AG20443 (cell line): ENCODE measurements around the gene TPRX1.
"Not testable (repeated sequence)": the region's sequence is repeated elsewhere in the genome, so short reads cannot be mapped to it uniquely, and the experiment has no call there.

Experiments
- DNase-seq: peaks from one replicate; pipeline ENCODE4 v3.0.0; 2012; ENCODE audit warnings: low spot score, mixed read lengths

Gene TPRX1

DNA sequence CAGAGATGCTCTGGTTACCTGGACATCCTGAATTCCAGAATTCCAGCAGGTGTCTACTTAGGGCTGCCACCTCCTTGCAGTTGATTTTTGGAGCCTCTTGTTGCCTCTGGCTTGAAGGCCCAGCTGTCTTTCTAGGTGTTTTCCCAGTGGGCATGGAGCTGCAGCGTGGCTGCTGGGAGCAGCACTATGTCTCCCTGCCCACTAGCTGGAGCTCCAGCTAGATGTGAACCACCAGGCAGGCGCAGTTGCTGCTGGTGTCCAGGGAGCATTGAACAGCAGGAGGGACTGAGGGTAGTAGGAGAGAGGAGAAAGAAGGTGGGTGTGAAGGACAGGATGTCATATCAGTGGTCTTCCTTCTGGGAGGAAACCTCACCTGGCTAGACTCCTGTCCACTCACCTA lies 35.7 kb downstream of the TPRX1 start:
- DNase-seq = no peak

DNA sequence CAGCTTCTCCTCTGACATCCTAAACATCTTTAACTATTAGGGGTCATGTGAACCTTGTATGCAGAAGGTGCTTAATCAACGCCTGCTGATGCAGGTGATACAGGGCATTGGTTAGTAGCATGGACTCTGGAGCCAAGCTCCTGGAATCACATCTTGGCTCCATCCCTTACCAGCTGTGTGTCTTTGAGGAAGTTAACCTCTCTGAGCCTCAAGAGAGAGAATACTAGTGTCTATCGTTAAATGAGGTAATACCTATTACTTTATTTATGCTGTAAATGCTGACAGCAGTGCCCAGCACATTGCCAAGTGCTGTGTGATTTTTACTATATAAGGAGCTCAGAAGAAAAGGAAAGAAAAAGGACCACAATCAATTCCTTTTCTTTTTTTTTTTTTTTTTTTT lies 37.0 kb downstream of the TPRX1 start:
- no peak for DNase-seq

DNA sequence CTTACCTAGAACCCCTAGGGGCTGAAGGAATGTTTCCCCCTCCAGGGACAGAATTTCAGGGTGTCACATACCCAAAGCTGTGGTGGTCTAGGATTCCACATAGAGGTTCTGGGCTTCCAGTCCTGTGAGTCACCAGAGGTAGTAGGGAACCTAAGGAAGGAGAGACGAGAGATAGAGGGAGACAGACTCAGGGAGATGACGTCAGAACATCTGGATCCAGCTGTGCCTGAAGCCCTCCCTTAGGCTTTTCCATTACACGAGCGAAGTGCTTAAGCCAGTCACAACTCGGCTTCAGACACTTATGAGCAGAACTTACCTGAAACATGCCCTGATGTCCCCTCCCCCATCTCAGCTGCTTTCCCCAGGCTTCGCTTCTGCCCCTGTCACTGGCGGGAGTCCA lies 37.7 kb downstream of the TPRX1 start:
- DNase-seq = no peak

DNA sequence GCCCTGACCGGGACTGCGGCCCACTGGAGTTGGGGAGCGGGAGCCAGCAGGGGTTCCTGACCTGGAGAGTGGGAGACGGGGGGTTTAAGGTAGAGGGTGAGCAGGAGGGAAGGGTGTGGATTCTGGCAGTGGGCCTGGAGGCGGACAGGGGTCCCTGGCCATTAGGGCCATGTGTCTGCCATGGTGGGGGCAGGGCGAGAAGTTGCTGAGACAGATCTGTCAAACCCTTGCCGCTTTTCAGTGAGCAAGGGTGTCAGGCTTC lies 38.1 kb downstream of the TPRX1 start:
- no peak for DNase-seq

DNA sequence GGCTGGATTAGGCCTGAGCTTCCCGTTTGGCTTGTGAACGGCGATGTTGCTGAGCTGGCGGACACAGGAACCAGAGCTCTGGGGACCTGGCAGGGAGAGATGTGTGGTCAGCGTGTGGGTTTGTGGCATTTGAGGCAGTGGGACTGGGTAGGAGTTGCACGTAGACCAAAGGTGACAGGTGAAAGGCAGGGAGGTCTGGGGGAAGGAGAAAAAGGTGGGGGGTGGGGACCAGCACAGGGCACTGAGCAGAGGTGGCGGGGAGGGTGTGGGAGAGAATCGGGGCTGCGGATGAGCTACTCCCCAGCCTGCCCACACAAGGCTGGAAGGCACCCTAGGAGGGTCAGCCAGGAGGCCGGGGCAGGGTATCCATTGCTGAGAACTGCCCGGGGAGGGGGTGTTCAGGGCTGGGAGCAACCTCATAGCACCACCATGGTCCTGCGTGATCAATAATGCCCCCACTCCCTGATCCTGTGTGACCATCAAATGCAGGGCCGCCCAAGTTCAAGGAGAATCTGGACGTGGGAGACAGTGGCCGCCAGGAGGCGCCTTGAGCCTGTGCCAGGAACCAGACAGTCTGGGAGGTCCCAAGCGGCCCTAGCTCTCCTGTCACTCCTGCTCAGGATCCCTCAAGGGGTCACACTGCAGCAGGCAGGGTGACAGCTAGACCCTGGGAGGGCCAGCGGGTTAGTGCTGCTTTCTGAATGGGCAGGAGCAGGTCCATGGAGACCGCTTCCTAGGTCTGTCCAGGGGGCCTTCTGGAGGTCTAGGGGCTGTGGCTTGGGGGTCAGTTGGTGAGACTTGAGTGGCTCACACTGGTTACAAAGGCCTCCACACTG lies 38.6 kb downstream of the TPRX1 start:
- peak; percentile 76 for DNase-seq

DNA sequence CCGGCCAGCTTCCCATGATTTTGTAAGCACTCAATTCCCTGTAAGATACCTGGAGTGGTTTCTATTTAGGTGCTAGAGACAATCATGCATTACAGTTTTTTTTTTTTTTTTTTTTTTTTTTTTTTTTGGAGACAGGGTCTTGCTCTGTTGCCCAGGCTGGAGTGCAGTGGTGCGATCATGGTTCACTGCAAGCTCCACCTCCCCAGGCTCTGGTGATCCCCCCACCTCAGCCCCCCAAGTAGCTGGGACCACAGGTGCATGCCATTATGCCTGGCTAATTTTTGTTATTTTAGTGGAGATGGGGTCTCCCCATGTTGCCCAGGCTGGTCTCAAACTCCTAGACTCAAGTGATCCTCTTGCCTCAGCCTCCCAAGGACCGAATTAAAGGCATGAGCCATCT lies 39.6 kb downstream of the TPRX1 start:
- not testable (repeated sequence) for DNase-seq

DNA sequence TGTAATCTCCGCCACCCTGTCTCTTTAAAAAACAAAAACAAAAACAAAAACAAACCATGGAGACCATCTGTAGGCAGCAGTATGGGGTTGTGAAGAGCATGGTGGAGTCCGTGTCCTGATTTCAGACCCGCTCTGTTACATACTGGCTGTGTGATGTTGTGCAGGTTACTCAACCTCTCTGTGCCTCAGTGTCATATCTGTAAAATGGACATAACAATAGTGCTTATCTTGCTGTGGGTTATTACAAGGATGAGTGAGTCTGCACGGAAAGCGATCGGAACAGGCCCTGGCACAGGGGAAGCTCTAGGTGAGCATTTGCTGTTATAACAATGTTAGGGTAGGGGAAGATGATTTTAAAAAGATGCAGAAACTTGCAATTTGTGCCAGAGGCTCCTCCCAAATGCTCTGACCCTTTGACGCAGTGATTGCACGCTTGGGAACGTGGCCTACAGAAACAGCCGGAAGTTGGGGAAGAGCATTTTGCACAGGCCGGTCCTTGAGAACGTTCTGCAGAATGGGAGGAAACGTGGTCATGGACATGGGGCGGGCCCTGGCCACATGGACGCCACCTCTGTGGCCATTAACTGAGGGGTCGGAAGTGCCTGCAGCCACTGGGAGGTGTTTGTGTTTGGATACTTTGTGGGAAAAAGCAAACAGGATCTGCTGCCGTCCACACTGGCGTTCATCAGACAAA lies 41.6 kb downstream of the TPRX1 start:
- DNase-seq = no peak

DNA sequence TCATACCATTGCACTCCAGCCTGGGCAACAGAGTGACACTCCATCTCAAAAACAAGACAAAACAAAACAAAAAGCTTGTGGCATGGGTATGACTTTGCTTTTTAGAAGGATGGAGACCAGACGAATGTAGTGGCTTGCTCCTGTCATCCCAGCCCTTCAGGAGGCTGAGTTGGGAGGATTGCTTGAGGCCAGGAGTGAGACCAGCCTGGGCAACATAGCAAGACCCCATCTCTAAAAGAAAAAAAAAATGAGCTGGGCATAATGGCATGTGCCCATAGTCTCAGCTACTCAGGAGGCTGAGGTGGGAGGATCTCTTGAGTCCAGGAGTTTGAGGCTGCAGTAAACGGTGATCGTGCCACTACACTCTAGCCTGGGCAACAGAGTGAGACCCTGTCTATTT lies 42.2 kb downstream of the TPRX1 start:
- no peak for DNase-seq

DNA sequence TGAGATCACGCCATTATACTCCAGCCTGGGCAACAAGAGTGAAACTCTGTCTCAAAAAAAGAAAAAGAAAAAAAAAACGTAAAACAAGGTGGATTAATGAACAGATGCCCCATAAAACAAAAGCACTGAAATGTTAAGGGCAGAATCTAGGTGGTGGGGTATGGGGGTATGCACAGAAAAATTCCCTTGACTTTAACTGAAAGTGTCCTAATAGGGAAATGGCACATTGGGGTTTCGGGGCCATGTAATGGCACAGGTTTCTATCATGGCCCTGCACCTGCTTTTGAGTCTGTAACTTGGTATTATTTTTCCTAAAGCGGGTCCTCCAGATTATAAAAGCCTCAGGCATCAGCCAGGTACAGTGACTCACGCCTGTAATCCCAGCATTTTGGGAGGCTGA lies 42.8 kb downstream of the TPRX1 start:
- no peak for DNase-seq

DNA sequence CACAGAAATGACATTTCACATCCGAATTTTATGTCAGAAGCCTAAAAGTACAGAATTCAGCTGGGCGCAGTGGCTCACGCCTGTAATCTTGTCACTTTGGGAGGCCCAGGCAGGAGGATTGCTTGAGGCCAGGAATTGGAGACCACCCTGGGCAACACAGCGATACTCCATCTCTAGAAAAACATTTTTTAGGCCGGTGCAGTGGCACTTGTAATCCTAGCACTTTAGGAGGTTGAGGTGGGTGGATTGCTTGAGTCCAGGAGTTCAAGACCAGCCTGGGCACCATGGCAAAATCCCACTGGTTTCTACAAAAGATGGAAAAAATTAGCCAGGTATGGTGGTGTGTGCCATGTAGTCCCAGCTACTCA lies 43.7 kb downstream of the TPRX1 start:
- DNase-seq = no peak

DNA sequence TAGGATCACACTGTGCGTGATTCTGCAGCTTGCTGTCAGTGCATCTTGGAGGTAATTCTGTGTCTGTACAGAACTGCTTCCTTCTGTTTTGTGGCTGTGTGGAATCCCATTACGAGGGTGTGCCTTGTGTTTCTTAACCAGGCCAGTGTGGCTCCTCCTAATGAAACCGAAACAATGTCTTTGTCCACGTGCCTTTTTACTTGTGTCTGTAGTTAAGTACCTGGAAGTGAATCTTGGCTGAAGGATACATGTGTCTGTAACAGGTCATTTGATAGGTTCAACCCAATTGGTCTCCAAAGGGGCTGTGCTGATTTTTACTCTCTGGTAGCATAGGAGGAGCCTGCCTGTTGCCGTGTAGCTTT lies 45.9 kb downstream of the TPRX1 start:
- DNase-seq = no peak

DNA sequence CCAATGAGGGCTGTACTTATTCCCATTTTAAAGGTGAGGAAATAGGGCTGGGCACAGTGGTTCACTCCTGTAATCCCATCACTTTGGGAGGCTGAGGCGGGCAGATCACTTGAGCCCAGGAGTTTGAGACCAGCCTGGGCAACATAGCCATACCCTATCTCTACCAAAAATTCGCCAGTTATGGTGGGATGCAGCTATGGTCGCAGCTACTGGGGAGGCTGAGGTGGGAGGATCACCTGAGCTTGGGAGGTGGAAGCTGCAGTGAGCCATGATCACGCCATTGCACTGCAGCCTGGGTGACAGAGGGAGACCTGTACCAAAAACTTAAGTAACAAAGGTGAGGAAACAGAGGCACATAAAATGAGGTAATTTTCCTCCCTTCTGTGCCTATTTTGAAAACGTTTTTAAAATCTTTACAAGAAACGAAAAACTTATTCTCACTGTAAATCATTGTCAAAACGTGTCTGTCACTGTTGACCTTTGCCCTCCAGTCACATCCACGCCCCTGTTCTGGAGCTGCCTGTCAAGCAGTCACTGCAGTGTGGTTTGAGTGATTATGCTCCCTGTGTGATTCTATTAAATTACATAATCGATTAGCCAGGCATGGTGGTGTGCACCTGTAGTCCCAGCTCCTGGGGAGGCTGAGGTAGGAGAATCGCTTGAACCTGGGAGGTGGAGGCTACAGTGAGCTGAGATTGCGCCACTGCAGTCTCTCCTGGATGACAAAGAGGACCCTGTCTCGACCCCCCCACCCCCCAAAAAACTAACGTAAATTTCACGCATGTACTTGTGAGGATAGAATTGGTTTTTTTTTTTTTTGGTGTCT lies 46.5 kb downstream of the TPRX1 start:
- DNase-seq = no peak

DNA sequence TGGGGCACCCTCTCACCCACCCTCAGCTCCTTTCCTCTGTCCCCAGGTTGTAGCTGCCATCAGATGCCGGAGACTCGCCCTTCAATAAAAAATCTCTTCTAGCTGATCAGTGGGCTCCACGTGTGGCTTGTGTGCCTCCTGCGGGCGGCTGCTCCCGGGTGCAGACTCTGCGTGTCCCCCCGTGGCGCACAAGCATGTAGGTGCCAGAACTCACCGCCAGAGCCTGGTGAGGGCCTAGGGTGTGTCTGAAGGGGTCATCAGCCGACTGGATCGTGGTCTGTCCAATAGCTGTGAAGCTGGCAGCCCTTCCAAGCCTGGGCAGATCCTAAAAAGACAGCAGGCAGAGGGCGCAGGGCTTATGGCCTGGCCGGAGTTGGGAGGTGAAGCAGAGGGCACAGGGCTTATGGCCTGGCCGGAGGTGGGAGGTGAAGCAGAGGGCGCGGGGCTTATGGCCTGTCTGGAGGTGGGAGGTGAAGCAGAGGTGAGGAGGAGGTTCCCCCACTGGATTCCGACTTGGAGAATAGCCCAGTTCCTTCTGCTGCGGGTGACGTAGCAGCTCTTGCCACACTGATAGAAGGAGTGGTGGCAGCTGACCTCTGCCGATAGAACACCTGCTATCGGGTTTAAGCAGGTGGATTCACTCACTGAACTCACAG lies 47.3 kb downstream of the TPRX1 start:
- no peak for DNase-seq

DNA sequence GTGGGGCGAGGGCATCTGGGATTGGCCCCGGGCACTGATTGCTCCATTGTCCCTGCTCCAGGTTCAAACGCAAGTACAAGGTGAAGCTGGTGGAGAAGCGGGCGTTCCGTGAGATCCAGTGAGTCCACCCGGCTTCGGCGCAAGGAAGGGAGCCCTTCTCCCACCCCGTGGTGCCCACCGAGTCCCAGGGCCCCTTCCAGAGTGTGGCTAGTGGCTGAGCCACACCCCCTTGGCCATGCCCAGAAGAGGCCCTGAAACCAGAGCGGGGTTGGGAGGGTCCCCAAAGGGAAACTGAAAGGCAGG lies 47.8 kb downstream of the TPRX1 start:
- no peak for DNase-seq

DNA sequence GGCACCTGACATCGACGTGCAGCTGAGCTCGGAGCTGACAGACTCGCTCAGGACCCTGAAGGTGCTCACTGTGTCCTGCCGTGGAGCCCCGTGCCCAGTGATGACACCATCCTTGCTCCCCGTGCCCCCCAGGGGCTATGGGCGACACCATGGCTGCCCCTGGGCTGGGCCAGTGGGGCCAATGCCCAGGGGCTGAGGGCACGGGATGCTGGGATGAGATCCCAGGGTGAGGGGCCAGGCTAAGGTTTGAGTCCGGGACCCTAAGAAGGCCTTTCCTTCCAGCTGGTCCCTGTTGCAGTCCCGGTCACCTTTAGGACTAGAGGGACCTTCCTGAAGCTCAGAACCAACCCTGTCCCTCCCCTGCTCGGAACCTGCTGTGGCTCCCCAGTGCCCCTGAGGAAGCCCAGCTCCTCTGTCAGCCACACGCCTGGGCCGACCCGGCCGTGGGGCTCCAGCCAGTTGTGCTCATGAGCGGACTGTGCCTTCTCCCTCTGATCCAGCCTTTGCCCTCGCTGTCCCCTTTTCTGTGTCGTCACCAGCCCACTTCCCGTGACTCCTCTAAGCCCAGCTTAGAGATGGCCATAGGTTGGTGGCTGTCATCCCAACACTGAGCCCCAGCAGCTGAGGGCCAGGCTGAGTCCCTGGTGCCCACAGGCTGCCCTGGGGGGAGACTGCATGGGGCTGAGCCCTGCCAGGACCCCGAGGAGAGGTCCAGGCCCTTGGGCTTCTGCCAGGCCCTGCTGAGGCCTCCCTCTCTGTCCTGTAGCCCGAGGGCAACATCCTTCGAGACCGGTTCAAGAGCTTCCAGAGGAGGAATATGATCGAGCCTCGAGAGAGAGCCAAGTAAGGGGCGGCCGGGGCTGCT lies 48.4 kb downstream of the TPRX1 start:
- DNase-seq = no peak

DNA sequence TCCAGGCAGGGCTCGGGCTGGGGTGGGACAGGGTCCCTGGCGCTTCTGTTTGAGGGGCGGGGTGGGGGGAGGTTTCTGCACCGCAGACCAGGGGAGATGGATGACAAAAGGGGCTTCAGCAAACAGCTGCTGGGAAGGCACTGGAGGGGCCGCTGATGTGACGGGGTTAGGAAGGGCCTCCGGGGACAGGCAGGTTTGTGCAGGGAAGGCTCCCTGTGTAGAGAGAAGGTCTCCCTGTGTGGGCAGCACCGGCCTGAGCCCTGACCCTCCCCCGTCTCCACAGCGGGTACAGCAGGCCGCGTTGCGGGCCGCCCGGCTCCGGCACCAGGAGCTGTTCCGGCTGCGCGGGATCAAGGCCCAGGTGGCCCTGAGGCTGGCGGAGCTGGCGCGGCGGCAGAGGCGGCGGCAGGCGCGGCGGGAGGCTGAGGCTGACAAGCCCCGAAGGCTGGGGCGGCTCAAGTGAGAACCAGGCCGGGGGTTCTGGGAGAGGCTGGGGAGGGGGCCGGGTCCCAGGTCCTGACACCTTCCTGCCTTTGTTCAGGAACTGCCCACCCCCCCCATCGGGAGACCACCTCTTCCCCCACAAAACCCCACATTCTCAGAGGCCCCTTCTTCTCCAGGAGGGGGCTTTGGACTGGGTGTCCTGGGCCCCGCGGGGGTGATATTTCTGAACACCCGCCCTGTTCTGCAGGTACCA lies 49.1 kb downstream of the TPRX1 start:
- no peak for DNase-seq

DNA sequence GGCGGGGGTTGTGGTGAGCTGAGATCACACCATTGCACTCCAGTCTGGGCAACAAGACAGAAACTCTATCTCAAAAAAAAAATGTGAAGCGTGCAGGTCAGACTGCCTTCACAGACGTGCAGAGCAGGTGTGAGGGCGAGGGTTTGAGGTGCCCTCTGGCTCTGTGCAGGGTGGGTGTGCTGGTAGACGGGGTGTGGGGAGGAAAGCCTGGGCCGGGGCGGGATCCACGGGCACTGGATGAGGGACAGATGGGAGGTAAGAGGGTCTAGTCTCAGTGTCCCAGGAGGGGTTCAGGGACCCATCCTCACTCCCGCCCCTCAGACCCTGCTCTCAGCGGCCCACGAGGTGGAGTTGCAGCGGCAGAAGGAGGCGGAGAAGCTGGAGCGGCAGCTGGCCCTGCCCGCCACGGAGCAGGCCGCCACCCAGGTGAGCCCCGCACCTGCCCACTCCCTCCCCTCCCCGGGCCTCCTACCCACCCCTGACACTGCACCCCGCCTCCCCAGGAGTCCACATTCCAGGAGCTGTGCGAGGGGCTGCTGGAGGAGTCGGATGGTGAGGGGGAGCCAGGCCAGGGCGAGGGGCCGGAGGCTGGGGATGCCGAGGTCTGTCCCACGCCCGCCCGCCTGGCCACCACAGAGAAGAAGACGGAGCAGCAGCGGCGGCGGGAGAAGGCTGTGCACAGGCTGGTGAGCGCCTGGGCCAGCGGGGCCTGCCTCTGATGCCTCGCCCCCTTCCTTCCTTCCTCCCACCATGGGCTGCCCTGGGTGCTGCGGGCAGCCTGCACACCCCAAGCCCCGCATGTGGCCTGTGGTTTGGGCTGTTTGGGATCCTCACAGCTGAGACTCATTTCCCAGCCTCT lies 49.9 kb downstream of the TPRX1 start:
- no peak for DNase-seq

DNA sequence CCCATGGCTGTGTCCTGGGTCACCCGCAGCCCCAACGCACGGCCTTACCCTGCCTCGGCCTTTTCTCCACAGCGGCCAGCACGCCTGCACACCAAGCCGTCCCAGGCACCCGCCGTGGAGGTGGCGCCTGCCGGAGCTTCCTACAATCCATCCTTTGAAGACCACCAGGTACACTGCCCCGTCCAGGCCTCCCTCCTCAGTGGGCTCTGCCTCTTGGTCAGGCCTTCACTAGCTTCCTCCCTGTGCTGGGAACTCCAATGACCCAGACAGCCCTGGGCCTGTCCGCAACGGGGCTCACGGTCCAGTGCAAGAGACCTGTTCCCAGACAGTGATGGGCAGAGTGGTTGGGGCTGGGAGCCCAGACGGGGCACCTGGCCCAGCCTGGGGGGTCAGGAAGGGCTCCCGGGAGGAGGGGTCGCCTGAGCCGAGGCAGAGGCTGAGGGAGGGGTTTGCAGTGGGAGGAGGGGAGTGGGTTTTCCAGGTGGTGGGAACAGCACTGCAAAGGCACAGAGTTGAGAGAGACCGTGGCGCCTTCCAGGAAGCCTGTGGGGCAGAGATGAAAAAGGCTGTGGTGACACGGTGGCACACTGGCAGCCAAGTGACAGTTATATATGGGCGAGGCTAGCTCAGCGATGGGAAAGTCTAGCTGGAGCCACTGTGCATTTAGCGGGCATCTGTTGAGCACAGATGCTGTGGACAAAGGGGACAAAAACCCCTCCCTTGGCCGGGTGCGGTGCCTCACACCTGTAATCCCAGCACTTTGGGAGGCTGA lies 51.7 kb downstream of the TPRX1 start:
- no peak for DNase-seq
